ENCODE data around the gene CREBBP. TPM values are rescaled to one million over a fixed set of nuclear protein-coding genes. Genes with fewer than 3 reads are reported as not detected.
A peak's percentile ranks its signal among the peaks of the same experiment; 100 is the strongest.

Gene CREBBP
- polyA plus RNA-seq, 2 of the 4 experiments (the other 2 are of a cell fraction), result 8.0 to 13.4 TPM

- WGBS (ENCODE audit: missing lambda C conversion rate), result 93% methylated on average over 3 of the region's 3 CpGs
- no peak for FAIRE-seq
- Histone ChIP-seq H3K9me3 (no peaks in the 10 kb centered on the region), H3K4me3 (no peak overlapping the region), H3K4me1 (peaks cover 38% of the 10 kb centered on the region), H3K27ac (no peak overlapping the region), H3K4me2 (no peak overlapping the region)
- POLR2A ChIA-PET, result no interaction called here
- no peak for DNase-seq (ENCODE audit: low read depth in 1 of 2, low spot score in 1 of 2)
- no peak for ATAC-seq
- CTCF ChIA-PET, result no interaction called here
- TF ChIP-seq CEBPB (IDR thresholded peaks at IDR 0.05), result no peak
- TF ChIP-seq RFX5 (IDR thresholded peaks at IDR 0.05), result no peak
- no peak for TF ChIP-seq MAZ (IDR thresholded peaks at IDR 0.05; ENCODE audit: borderline replicate concordance, low read depth, low read length)
- TF ChIP-seq HOXA7 (CRISPR knock-in tag; IDR thresholded peaks at IDR 0.05), result no peak
- no peak for TF ChIP-seq CHD2 (IDR thresholded peaks at IDR 0.05; ENCODE audit: low read length, partially characterized antibody)
- no peak for TF ChIP-seq EHF (CRISPR knock-in tag; IDR thresholded peaks at IDR 0.05)
- TF ChIP-seq KDM5A (IDR thresholded peaks at IDR 0.05), result no peak
- TF ChIP-seq RNF2 (IDR thresholded peaks at IDR 0.05; ENCODE audit: borderline replicate concordance, low read depth), result no peak
- TF ChIP-seq PBX3 (IDR thresholded peaks at IDR 0.05), result no peak
- TF ChIP-seq HEYL (CRISPR knock-in tag; IDR thresholded peaks at IDR 0.05), result no peak
- no peak for TF ChIP-seq HOXB5 (CRISPR knock-in tag; IDR thresholded peaks at IDR 0.05)
- no peak for TF ChIP-seq POLR2AphosphoS2 (conservative IDR thresholded peaks at IDR 0.05; ENCODE audit: low read length)
These were observed 59.3 kb downstream of the CREBBP start for GRCh38 chr16:3821184-3821583.

GRCh38 chr16:3819746-3820724, 60.5 kb downstream of the CREBBP start:
- no peak overlapping the region for H3K4me3 ChIP-seq
- peak; percentile 31 to 67 for DNase-seq (ENCODE audit: low read depth in 1 of 2, low spot score in 1 of 2)
- CTCF ChIA-PET, result interaction anchor here (0.9 kb wide), 1 partner anchor 35 kb away, joined by 4 read pairs; no protein-coding TSS in a partner anchor
- H3K9me3 ChIP-seq, result no peaks in the 10 kb centered on the region
- WGBS (ENCODE audit: missing lambda C conversion rate), result 47% methylated on average over 8 of the region's 8 CpGs
- peaks cover 33% of the 10 kb centered on the region for H3K4me1 ChIP-seq
- H3K27ac ChIP-seq, result no peak overlapping the region
- peak overlapping the region; percentile 50 for H3K4me2 ChIP-seq
- POLR2A ChIA-PET, result no interaction called here
- FAIRE-seq, result no peak
- no peak for TF ChIP-seq CEBPB (IDR thresholded peaks at IDR 0.05)
- TF ChIP-seq RCOR1 (IDR thresholded peaks at IDR 0.05; ENCODE audit: low read depth, low read length), result no peak
- TF ChIP-seq EP300 (IDR thresholded peaks at IDR 0.05), result no peak
- no peak for TF ChIP-seq MAX (IDR thresholded peaks at IDR 0.05)
- TF ChIP-seq HOXB5 (CRISPR knock-in tag; IDR thresholded peaks at IDR 0.05), result no peak
- TF ChIP-seq CHD2 (IDR thresholded peaks at IDR 0.05; ENCODE audit: low read length, partially characterized antibody), result no peak
- no peak for TF ChIP-seq CBX2 (IDR thresholded peaks at IDR 0.05; ENCODE audit: borderline replicate concordance, low read depth)
- no peak for TF ChIP-seq JUNB (IDR thresholded peaks at IDR 0.05)
- TF ChIP-seq ATOH8 (CRISPR knock-in tag; IDR thresholded peaks at IDR 0.05; ENCODE audit: low read depth), result no peak
- TF ChIP-seq RARB (CRISPR knock-in tag; IDR thresholded peaks at IDR 0.05), result no peak
- ATAC-seq, result peak; percentile 48 to 77; a peak in 3 of 6 replicates

- POLR2A ChIA-PET, result no interaction called here
- TF ChIP-seq HES2 (IDR thresholded peaks at IDR 0.05) (no peak), HOXA7 (CRISPR knock-in tag; IDR thresholded peaks at IDR 0.05) (no peak), ELK1 (IDR thresholded peaks at IDR 0.05; ENCODE audit: low read depth, low read length) (no peak), EHMT2 (IDR thresholded peaks at IDR 0.05; ENCODE audit: low read depth) (no peak), JUNB (IDR thresholded peaks at IDR 0.05) (no peak), CBX8 (IDR thresholded peaks at IDR 0.05) (no peak), CTCF (IDR thresholded peaks at IDR 0.05) (no peak), SMC3 (IDR thresholded peaks at IDR 0.05) (no peak), RNF2 (IDR thresholded peaks at IDR 0.05; ENCODE audit: borderline replicate concordance, low read depth) (no peak), GATA3 (IDR thresholded peaks at IDR 0.05; ENCODE audit: borderline replicate concordance) (no peak), CEBPB (IDR thresholded peaks at IDR 0.05) (no peak), CBX2 (IDR thresholded peaks at IDR 0.05; ENCODE audit: borderline replicate concordance, low read depth) (no peak), HOXB5 (CRISPR knock-in tag; IDR thresholded peaks at IDR 0.05) (no peak), USF2 (IDR thresholded peaks at IDR 0.05) (no peak)
These were observed 61.4 kb downstream of the CREBBP start for GRCh38 chr16:3819175-3819527.

More at GRCh38 chr16:3819175-3819527, 61.4 kb downstream of the CREBBP start:
- no peaks in the 10 kb centered on the region for H3K9me3 ChIP-seq
- H3K4me3 ChIP-seq, result no peak overlapping the region
- peaks cover 31% of the 10 kb centered on the region for H3K4me1 ChIP-seq
- FAIRE-seq, result no peak
- no peak for ATAC-seq
- H3K27ac ChIP-seq, result no peak overlapping the region
- 97% methylated on average over 6 of the region's 6 CpGs for WGBS (ENCODE audit: missing lambda C conversion rate)
- DNase-seq (ENCODE audit: low read depth in 1 of 2, low spot score in 1 of 2), result no peak
- no peak overlapping the region for H3K4me2 ChIP-seq
- CTCF ChIA-PET, result no interaction called here

Data from A549 (cell line).